ENCODE measurements around the gene RAPGEF1.

- TF ChIP-seq CTCF (IDR thresholded peaks at IDR 0.05; ENCODE audit: poor library complexity, severe bottlenecking) (no peak), REST (IDR thresholded peaks at IDR 0.05; ENCODE audit: borderline replicate concordance) (no peak)
Measured at GRCh38 chr9:131534721-131535237, 205.1 kb downstream of the RAPGEF1 start.
